HG03354 (cell line): ENCODE measurements around the gene NANS.
"Not testable (repeated sequence)": the region's sequence is repeated elsewhere in the genome, so short reads cannot be mapped to it uniquely, and the experiment has no call there.

Experiments
- ATAC-seq: cut with Tn5 transposase; IDR thresholded peaks from one replicate; pipeline ENCODE4 v1.9.1; 2021; ENCODE audit warnings: mild to moderate bottlenecking; ENCODE audit not compliant: unreplicated experiment, poor library complexity, severe bottlenecking

Gene NANS, protein sequence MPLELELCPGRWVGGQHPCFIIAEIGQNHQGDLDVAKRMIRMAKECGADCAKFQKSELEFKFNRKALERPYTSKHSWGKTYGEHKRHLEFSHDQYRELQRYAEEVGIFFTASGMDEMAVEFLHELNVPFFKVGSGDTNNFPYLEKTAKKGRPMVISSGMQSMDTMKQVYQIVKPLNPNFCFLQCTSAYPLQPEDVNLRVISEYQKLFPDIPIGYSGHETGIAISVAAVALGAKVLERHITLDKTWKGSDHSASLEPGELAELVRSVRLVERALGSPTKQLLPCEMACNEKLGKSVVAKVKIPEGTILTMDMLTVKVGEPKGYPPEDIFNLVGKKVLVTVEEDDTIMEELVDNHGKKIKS

DNA sequence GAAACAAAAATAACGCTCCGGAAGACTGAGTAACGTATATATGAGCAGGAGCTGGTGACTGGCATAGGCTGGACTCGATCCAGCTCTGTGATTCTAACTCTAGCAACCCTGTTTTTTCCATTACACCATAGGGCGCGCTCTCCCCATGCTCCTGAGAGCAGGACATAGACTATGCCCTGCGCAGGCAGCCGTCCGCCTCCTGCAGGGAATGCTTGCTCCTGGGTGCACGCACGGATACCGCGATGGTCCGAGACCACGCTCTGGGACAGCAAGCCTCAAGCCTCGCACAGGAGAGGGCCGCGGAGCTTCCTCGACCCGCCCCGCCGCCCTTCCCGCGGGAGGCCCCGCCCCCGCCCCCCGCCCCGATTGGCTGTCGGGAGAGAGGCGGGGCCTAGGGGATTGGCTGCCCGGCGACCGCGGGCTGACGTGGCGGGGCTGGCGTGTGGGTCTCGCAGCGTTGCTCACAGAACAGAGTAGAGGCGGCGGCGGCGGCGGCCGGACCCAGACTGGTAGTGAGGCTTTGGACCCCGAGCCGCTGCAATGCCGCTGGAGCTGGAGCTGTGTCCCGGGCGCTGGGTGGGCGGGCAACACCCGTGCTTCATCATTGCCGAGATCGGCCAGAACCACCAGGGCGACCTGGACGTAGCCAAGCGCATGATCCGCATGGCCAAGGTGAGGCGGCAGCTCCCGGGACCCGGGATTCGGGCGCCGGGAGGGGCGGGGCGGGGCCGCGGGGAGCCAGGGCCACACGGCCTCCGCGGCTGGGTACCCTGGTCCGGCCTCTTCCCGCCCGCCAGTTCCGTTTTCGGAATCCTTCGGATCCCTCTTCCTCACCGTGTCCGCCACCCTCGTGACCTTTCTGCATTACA, at the start of gene NANS:
Gene NANS, plus strand, starts transcription at position 464 of the 869 bp plus-strand sequence. Its CDS starts 77 bp downstream, at position 541.
- ATAC-seq = peak; percentile 97

- ATAC-seq = no peak
Observed at GRCh38 chr9:98007251-98007928, 49.1 kb upstream of the NANS start.

DNA sequence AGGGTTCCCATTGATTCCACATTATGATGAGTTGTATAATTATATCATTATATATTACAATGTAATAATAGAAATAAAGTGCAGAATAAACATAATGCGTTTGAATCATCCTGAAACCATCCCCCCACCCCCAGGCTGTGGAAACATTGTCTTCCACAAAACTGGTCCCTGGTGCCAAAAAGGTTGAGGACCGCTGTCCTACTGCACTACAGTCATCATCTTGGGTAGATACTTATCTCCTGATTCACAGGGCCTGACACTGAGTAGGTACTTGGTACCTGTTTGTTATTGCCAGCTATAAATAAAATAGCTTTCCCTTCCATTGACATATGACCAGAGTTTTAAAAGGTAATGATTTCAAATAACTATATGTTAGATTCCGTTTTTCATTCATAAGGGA, 47.8 kb upstream of the NANS start:
- no peak for ATAC-seq

- no peak for ATAC-seq
Observed at GRCh38 chr9:98009437-98009836, 47.1 kb upstream of the NANS start.

DNA sequence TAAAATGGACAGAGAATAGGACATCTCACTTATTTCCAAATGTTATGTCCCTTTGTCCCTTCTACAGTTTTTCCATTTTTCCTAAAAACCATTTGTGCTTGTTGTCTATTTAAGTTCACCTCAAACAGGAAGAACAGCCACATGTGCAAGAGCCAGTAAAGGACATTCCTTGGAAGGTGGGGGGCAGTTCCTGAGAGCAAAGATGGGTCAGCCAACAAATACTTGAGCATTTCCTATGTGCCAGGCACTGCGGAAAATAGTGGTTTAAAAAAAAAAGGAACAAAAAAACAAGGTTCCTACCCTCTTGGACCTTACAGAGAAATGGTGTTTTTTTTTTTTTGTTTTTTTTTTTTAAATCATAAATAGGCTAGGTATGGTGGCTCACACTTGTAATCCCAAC, 46.6 kb upstream of the NANS start:
- ATAC-seq = no peak

- peak; percentile 92 for ATAC-seq
Observed at GRCh38 chr9:98010445-98010844, 46.1 kb upstream of the NANS start.

GRCh38 chr9:98011122-98011521, 45.4 kb upstream of the NANS start:
- no peak for ATAC-seq

DNA sequence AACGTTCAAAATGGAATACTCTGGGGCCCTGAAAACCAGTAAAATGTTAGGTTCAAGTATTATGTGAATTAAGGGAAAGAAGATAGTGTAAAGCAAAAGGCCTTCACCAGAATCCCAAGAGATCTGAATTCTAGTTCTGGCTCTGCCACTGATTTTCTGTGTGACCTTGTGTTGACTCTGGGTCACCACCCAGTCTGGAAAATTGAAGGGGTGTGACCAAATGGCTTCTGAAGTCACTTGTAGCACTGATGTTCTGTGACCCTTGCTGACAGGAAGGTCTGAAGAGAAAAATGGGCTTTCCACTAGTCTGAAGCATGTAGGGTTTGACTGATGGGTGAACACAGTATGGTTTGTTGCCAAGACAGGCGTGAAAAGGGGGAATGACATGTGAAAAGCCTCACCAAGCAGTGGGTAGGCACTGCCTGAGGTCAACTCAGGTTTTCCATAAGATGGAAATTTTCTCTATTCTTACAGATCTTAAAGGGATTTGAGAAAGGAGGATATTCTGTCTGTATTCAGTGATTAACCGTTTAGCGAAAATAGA, 40.3 kb upstream of the NANS start:
- ATAC-seq = no peak

GRCh38 chr9:98017306-98017705, 39.2 kb upstream of the NANS start:
- ATAC-seq = no peak

GRCh38 chr9:98018347-98018746, 38.2 kb upstream of the NANS start:
- ATAC-seq = no peak

GRCh38 chr9:98019098-98019497, 37.4 kb upstream of the NANS start:
- no peak for ATAC-seq

DNA sequence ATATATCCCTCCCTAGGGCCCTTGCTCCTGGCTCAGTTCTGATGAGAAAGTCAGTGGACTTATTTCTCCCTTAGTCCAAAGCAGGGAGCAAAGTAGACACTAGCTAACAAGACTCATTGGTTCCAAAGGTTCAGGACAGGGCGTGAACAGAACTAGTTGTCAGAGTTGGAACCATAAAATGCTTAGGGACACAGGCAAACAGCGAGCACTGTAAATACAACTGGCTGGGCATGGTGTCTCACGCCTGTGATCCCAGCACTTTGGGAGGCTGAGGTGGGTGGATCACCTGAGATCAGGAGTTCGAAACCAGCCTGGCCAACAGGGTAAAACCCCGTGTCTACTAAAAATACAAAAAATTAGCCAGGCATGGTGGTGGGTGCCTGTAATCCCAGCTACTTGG, 36.7 kb upstream of the NANS start:
- not testable (repeated sequence) for ATAC-seq

GRCh38 chr9:98020476-98021145, 35.9 kb upstream of the NANS start:
- ATAC-seq = no peak

GRCh38 chr9:98021306-98022040, 35.1 kb upstream of the NANS start:
- ATAC-seq = no peak

DNA sequence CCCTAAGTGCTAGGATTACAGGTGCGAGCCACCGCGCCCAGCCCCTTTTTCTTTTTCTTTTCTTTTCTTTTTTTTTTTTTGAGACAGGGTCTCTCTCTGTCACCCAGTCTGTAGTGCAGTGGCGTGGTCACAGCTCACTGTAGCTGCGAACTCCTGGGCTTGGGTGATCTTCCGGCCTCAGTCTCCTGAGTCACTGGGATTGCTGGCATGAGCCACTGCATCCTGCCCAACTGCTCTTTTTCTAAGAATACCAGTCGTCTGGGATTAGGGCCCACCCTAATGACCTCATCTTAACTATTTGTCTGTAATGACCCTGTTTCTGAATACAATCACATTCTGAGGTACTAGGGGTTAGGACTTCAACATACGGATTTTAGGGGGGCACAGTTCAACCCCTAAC, 34.1 kb upstream of the NANS start:
- no peak for ATAC-seq

DNA sequence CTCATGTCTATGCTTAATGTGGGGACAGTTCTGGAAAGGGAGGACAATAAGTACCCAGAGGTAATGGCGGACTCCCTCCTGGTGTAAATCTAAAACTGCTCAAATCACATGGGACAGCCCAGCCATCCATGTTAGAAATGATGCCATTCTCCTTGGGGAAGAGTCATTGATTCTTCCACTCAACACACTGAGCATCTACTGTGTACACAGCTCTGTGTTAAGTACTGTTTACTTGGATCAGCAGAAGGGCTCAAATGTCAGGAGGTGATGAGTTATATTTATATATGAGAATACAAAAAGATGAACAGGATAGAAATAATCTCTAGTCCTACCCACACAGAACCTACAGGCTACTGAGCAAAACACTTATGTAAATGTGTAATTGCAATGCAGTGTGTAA, 31.8 kb upstream of the NANS start:
- ATAC-seq = no peak

- no peak for ATAC-seq
Observed at GRCh38 chr9:98031169-98031568, 25.4 kb upstream of the NANS start.

GRCh38 chr9:98031935-98032334, 24.6 kb upstream of the NANS start:
- ATAC-seq = no peak
